ENCODE measurements around the gene KIFAP3.

The KIFAP3 gene

GRCh38 chr1:169974067-169974466 is 100.4 kb downstream of the KIFAP3 start:
- no peak overlapping the region for H3K9ac ChIP-seq (ENCODE audit: insufficient read length)
- no peak for DNase-seq (ENCODE audit: low read depth, low spot score)
- TF ChIP-seq POLR2AphosphoS5 (IDR thresholded peaks at IDR 0.05; ENCODE audit: borderline replicate concordance, low read depth, low read length) (no peak), EZH2 (IDR thresholded peaks at IDR 0.05) (no peak), FOXP2 (optimal IDR thresholded peaks at IDR 0.05; ENCODE audit: control extremely low read depth, extremely low read length, insufficient read depth) (no peak)
- no peak overlapping the region for H3K4me3 ChIP-seq
- H3K9me3 ChIP-seq (ENCODE audit: low read depth, low read length): no peaks in the 10 kb centered on the region
- H3K27ac ChIP-seq: no peak overlapping the region
- H3K36me3 ChIP-seq (ENCODE audit: insufficient read depth, low read length): no peaks in the 10 kb centered on the region

- no peaks in the 10 kb centered on the region for H3K36me3 ChIP-seq (ENCODE audit: insufficient read depth, low read length)
- no peak overlapping the region for H3K9ac ChIP-seq (ENCODE audit: insufficient read length)
- H3K27ac ChIP-seq: no peak overlapping the region
- TF ChIP-seq POLR2AphosphoS5 (IDR thresholded peaks at IDR 0.05; ENCODE audit: borderline replicate concordance, low read depth, low read length): no peak
- TF ChIP-seq FOXP2 (optimal IDR thresholded peaks at IDR 0.05; ENCODE audit: control extremely low read depth, extremely low read length, insufficient read depth): no peak
- TF ChIP-seq EZH2 (IDR thresholded peaks at IDR 0.05): no peak
- no peaks in the 10 kb centered on the region for H3K9me3 ChIP-seq (ENCODE audit: low read depth, low read length)
- no peak overlapping the region for H3K4me3 ChIP-seq
- DNase-seq (ENCODE audit: low read depth, low spot score): no peak
Measured at GRCh38 chr1:169970114-169970513, 104.4 kb downstream of the KIFAP3 start.

GRCh38 chr1:169968174-169968573 is 106.3 kb downstream of the KIFAP3 start:
- no peak overlapping the region for H3K9ac ChIP-seq (ENCODE audit: insufficient read length)
- no peaks in the 10 kb centered on the region for H3K36me3 ChIP-seq (ENCODE audit: insufficient read depth, low read length)
- H3K9me3 ChIP-seq (ENCODE audit: low read depth, low read length): no peaks in the 10 kb centered on the region
- no peak overlapping the region for H3K27ac ChIP-seq
- no peak for TF ChIP-seq FOXP2 (optimal IDR thresholded peaks at IDR 0.05; ENCODE audit: control extremely low read depth, extremely low read length, insufficient read depth)
- no peak for TF ChIP-seq EZH2 (IDR thresholded peaks at IDR 0.05)
- no peak for TF ChIP-seq POLR2AphosphoS5 (IDR thresholded peaks at IDR 0.05; ENCODE audit: borderline replicate concordance, low read depth, low read length)
- DNase-seq (ENCODE audit: low read depth, low spot score): no peak
- H3K4me3 ChIP-seq: no peak overlapping the region

- TF ChIP-seq EZH2 (IDR thresholded peaks at IDR 0.05) (no peak), POLR2AphosphoS5 (IDR thresholded peaks at IDR 0.05; ENCODE audit: borderline replicate concordance, low read depth, low read length) (no peak), FOXP2 (optimal IDR thresholded peaks at IDR 0.05; ENCODE audit: control extremely low read depth, extremely low read length, insufficient read depth) (no peak)
- Histone ChIP-seq H3K9me3 (ENCODE audit: low read depth, low read length) (no peaks in the 10 kb centered on the region), H3K27ac (no peak overlapping the region), H3K4me3 (no peak overlapping the region), H3K36me3 (ENCODE audit: insufficient read depth, low read length) (no peaks in the 10 kb centered on the region), H3K9ac (ENCODE audit: insufficient read length) (no peak overlapping the region)
- no peak for DNase-seq (ENCODE audit: low read depth, low spot score)
Measured at GRCh38 chr1:169964206-169964605, 110.3 kb downstream of the KIFAP3 start.

GRCh38 chr1:169959686-169960085 is 114.8 kb downstream of the KIFAP3 start:
- Histone ChIP-seq H3K4me3 (no peak overlapping the region), H3K36me3 (ENCODE audit: insufficient read depth, low read length) (no peaks in the 10 kb centered on the region), H3K9ac (ENCODE audit: insufficient read length) (no peak overlapping the region), H3K9me3 (ENCODE audit: low read depth, low read length) (no peaks in the 10 kb centered on the region), H3K27ac (no peak overlapping the region)
- TF ChIP-seq POLR2AphosphoS5 (IDR thresholded peaks at IDR 0.05; ENCODE audit: borderline replicate concordance, low read depth, low read length) (no peak), EZH2 (IDR thresholded peaks at IDR 0.05) (no peak), FOXP2 (optimal IDR thresholded peaks at IDR 0.05; ENCODE audit: control extremely low read depth, extremely low read length, insufficient read depth) (no peak)
- no peak for DNase-seq (ENCODE audit: low read depth, low spot score)

GRCh38 chr1:169958987-169959386 is 115.5 kb downstream of the KIFAP3 start:
- H3K9me3 ChIP-seq (ENCODE audit: low read depth, low read length): no peaks in the 10 kb centered on the region
- no peak overlapping the region for H3K27ac ChIP-seq
- H3K4me3 ChIP-seq: no peak overlapping the region
- DNase-seq (ENCODE audit: low read depth, low spot score): no peak
- no peaks in the 10 kb centered on the region for H3K36me3 ChIP-seq (ENCODE audit: insufficient read depth, low read length)
- H3K9ac ChIP-seq (ENCODE audit: insufficient read length): no peak overlapping the region
- TF ChIP-seq EZH2 (IDR thresholded peaks at IDR 0.05) (no peak), POLR2AphosphoS5 (IDR thresholded peaks at IDR 0.05; ENCODE audit: borderline replicate concordance, low read depth, low read length) (no peak), FOXP2 (optimal IDR thresholded peaks at IDR 0.05; ENCODE audit: control extremely low read depth, extremely low read length, insufficient read depth) (no peak)

- H3K4me3 ChIP-seq: no peak overlapping the region
- no peak for DNase-seq (ENCODE audit: low read depth, low spot score)
- no peak overlapping the region for H3K27ac ChIP-seq
- H3K9ac ChIP-seq (ENCODE audit: insufficient read length): no peak overlapping the region
- TF ChIP-seq EZH2 (IDR thresholded peaks at IDR 0.05): no peak
- TF ChIP-seq POLR2AphosphoS5 (IDR thresholded peaks at IDR 0.05; ENCODE audit: borderline replicate concordance, low read depth, low read length): no peak
- no peak for TF ChIP-seq FOXP2 (optimal IDR thresholded peaks at IDR 0.05; ENCODE audit: control extremely low read depth, extremely low read length, insufficient read depth)
- H3K36me3 ChIP-seq (ENCODE audit: insufficient read depth, low read length): no peaks in the 10 kb centered on the region
- no peaks in the 10 kb centered on the region for H3K9me3 ChIP-seq (ENCODE audit: low read depth, low read length)
Measured at GRCh38 chr1:169957884-169958283, 116.6 kb downstream of the KIFAP3 start.

- Histone ChIP-seq H3K4me3 (no peak overlapping the region), H3K36me3 (ENCODE audit: insufficient read depth, low read length) (no peaks in the 10 kb centered on the region), H3K27ac (no peak overlapping the region), H3K9ac (ENCODE audit: insufficient read length) (no peak overlapping the region), H3K9me3 (ENCODE audit: low read depth, low read length) (no peaks in the 10 kb centered on the region)
- TF ChIP-seq POLR2AphosphoS5 (IDR thresholded peaks at IDR 0.05; ENCODE audit: borderline replicate concordance, low read depth, low read length): no peak
- no peak for TF ChIP-seq EZH2 (IDR thresholded peaks at IDR 0.05)
- TF ChIP-seq FOXP2 (optimal IDR thresholded peaks at IDR 0.05; ENCODE audit: control extremely low read depth, extremely low read length, insufficient read depth): no peak
- no peak for DNase-seq (ENCODE audit: low read depth, low spot score)
Measured at GRCh38 chr1:169951108-169951507, 123.4 kb downstream of the KIFAP3 start.

- H3K9ac ChIP-seq (ENCODE audit: insufficient read length): no peak overlapping the region
- H3K36me3 ChIP-seq (ENCODE audit: insufficient read depth, low read length): no peaks in the 10 kb centered on the region
- H3K4me3 ChIP-seq: no peak overlapping the region
- no peak overlapping the region for H3K27ac ChIP-seq
- TF ChIP-seq POLR2AphosphoS5 (IDR thresholded peaks at IDR 0.05; ENCODE audit: borderline replicate concordance, low read depth, low read length): no peak
- TF ChIP-seq EZH2 (IDR thresholded peaks at IDR 0.05): no peak
- no peak for TF ChIP-seq FOXP2 (optimal IDR thresholded peaks at IDR 0.05; ENCODE audit: control extremely low read depth, extremely low read length, insufficient read depth)
- H3K9me3 ChIP-seq (ENCODE audit: low read depth, low read length): no peaks in the 10 kb centered on the region
- DNase-seq (ENCODE audit: low read depth, low spot score): no peak
Measured at GRCh38 chr1:169949139-169949538, 125.4 kb downstream of the KIFAP3 start.
